Measurements from ENCODE around the gene SGCD.

DNA sequence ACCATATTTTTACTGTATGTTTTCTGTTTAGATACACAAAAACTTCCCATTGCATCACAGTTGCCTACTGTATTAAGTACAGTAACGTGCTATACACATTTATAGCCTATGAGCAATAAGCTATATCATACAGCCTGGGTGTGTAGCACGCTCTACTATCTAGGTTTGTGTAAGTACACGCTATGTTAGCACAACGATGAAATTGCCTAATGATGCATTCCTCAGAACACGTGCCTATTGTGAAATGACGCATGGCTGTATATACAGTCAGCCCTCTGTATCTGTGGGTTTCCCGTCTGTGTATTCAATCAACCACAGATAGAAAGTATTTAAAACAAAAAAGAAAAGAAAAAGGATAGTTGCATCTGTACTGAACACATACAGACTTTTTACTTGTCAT lies 64.2 kb downstream of the SGCD start:
- TF ChIP-seq, protein P1, sequence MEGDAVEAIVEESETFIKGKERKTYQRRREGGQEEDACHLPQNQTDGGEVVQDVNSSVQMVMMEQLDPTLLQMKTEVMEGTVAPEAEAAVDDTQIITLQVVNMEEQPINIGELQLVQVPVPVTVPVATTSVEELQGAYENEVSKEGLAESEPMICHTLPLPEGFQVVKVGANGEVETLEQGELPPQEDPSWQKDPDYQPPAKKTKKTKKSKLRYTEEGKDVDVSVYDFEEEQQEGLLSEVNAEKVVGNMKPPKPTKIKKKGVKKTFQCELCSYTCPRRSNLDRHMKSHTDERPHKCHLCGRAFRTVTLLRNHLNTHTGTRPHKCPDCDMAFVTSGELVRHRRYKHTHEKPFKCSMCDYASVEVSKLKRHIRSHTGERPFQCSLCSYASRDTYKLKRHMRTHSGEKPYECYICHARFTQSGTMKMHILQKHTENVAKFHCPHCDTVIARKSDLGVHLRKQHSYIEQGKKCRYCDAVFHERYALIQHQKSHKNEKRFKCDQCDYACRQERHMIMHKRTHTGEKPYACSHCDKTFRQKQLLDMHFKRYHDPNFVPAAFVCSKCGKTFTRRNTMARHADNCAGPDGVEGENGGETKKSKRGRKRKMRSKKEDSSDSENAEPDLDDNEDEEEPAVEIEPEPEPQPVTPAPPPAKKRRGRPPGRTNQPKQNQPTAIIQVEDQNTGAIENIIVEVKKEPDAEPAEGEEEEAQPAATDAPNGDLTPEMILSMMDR (conservative IDR thresholded peaks at IDR 0.05; ENCODE audit: low read length): no peak
- TF ChIP-seq EZH2phosphoT487 (IDR thresholded peaks at IDR 0.05; ENCODE audit: borderline replicate concordance): no peak

All from Loucy (cell line).